IMR-90 (cell line): ENCODE data around the gene DMD. TPM values are rescaled to one million over a fixed set of nuclear protein-coding genes. Genes with fewer than 3 reads are reported as not detected.

Experiments
- ATAC-seq: fragments of 200-7000 bp; cut with Tn5 transposase; 2 replicates; pipeline ENCODE4 v1.9.1; 2020; ENCODE audit warnings: low read depth, mild to moderate bottlenecking, moderate library complexity
- BruUV-seq: library from RNA; stranded (reverse); fragments of 400-500 nt; replicated peaks from 2 replicates; lab custom pipeline; 2021; lab: Mats Ljungman, UMichigan
- CTCF ChIA-PET: fragments of 300-600 bp; formaldehyde crosslinking; extraction: SDS; loops from one replicate; lab custom pipeline; 2021; ENCODE audit warnings: antibody characterized with exemption; lab: Yijun Ruan, JAX
- POLR2A ChIA-PET: fragments of 300-600 bp; sonication (Branson Sonifier 250); formaldehyde crosslinking; loops from one replicate; lab custom pipeline; 2022; ENCODE audit warnings: antibody characterized with exemption; ENCODE audit not compliant: unreplicated experiment; lab: Charles Lee
- DNase-seq: peaks from one replicate; pipeline ENCODE4 v3.0.0; 2013
- H2AFZ ChIP-seq: replicated peaks from 2 replicates; pipeline ENCODE3; 2013; ENCODE audit warnings: low read length, mild to moderate bottlenecking; ENCODE audit not compliant: poor library complexity
- H2AK5ac ChIP-seq: 2 replicates; pipeline ENCODE4 v1.6.1; 2013; ENCODE audit warnings: low read depth, low read length, inconsistent platforms
- H2AK9ac ChIP-seq: replicated peaks from 2 replicates; pipeline ENCODE3; 2013; ENCODE audit warnings: mild to moderate bottlenecking, low read depth, low read length, moderate library complexity; ENCODE audit not compliant: poor library complexity
- H2BK120ac ChIP-seq: 2 replicates; pipeline ENCODE4 v1.6.1; 2013; ENCODE audit warnings: low read depth, low read length, inconsistent platforms
- H2BK15ac ChIP-seq: 3 replicates; pipeline ENCODE4 v1.6.1; 2013; ENCODE audit warnings: low read depth, low read length, inconsistent platforms
- H2BK20ac ChIP-seq: 2 replicates; pipeline ENCODE4 v1.6.1; 2013; ENCODE audit warnings: low read depth, mild to moderate bottlenecking, inconsistent platforms, low read length, moderate library complexity
- H2BK5ac ChIP-seq: 2 replicates; pipeline ENCODE4 v1.6.1; 2013; ENCODE audit warnings: mild to moderate bottlenecking, low read depth, low read length, inconsistent platforms; ENCODE audit not compliant: poor library complexity, severe bottlenecking
- H3K14ac ChIP-seq: replicated peaks from 2 replicates; pipeline ENCODE4 v1.6.1; 2013; ENCODE audit warnings: low read depth, low read length, inconsistent platforms
- H3K18ac ChIP-seq: 2 replicates; pipeline ENCODE4 v1.6.1; 2013; ENCODE audit warnings: low read depth, low read length, control low read depth
- H3K23ac ChIP-seq: 2 replicates; pipeline ENCODE4 v1.6.1; 2013; ENCODE audit warnings: low read depth, low read length, inconsistent platforms
- H3K27ac ChIP-seq: 2 replicates; pipeline ENCODE4 v1.5.1; 2013; ENCODE audit warnings: mild to moderate bottlenecking, control low read depth, low read length; ENCODE audit not compliant: insufficient read depth
- H3K27me3 ChIP-seq: 2 replicates; pipeline ENCODE4 v1.6.1; 2013; ENCODE audit warnings: low read length; ENCODE audit not compliant: control insufficient read depth, insufficient read depth
- H3K36me3 ChIP-seq: 2 replicates; pipeline ENCODE4 v1.6.1; 2013; ENCODE audit warnings: low read length, mixed read lengths; ENCODE audit not compliant: control insufficient read depth, insufficient read depth
- H3K4ac ChIP-seq: 2 replicates; pipeline ENCODE4 v1.6.1; 2013; ENCODE audit warnings: low read depth, low read length, inconsistent platforms
- H3K4me1 ChIP-seq: 2 replicates; pipeline ENCODE4 v1.6.1; 2013; ENCODE audit warnings: low read length, mixed read lengths; ENCODE audit not compliant: control insufficient read depth, insufficient read depth
- H3K4me2 ChIP-seq: 2 replicates; pipeline ENCODE4 v1.6.1; 2013; ENCODE audit warnings: low read depth, mild to moderate bottlenecking, control low read depth, low read length, moderate library complexity
- H3K4me3 ChIP-seq: 2 replicates; pipeline ENCODE4 v1.5.1; 2013; ENCODE audit warnings: low read depth, mild to moderate bottlenecking, control low read depth, low read length, moderate library complexity; ENCODE audit not compliant: insufficient read depth
- H3K56ac ChIP-seq: 2 replicates; pipeline ENCODE4 v1.6.1; 2013; ENCODE audit warnings: low read length, inconsistent platforms; ENCODE audit not compliant: insufficient read depth; ENCODE audit errors: extremely low read depth
- H3K79me1 ChIP-seq, 2 experiments: 2 replicates each; pipeline ENCODE4 v1.6.1; 2013; ENCODE audit warnings: low read length in 2 of 2, inconsistent platforms in 1 of 2, low read depth in 1 of 2
- H3K9ac ChIP-seq: 2 replicates; pipeline ENCODE4 v1.6.1; 2013; ENCODE audit warnings: low read depth, low read length, control low read depth
- H3K9me1 ChIP-seq: 2 replicates; pipeline ENCODE4 v1.6.1; 2013; ENCODE audit warnings: low read length, inconsistent platforms; ENCODE audit not compliant: insufficient read depth
- H3K9me3 ChIP-seq: 2 replicates; pipeline ENCODE4 v1.6.1; 2013; ENCODE audit warnings: low read length; ENCODE audit not compliant: control insufficient read depth, insufficient read depth
- H4K20me1 ChIP-seq: 2 replicates; pipeline ENCODE4 v1.6.1; 2013; ENCODE audit warnings: low read length, inconsistent platforms; ENCODE audit not compliant: insufficient read depth
- H4K5ac ChIP-seq: 2 replicates; pipeline ENCODE4 v1.6.1; 2013; ENCODE audit warnings: mild to moderate bottlenecking, low read depth, low read length, control low read depth
- H4K8ac ChIP-seq, 2 experiments: 2 replicates each; pipeline ENCODE4 v1.6.1; 2013; ENCODE audit warnings: low read depth in 2 of 2, low read length in 2 of 2, control low read depth in 1 of 2, inconsistent platforms in 1 of 2
- H4K91ac ChIP-seq: 2 replicates; pipeline ENCODE4 v1.6.1; 2013; ENCODE audit warnings: low read depth, low read length, inconsistent platforms; ENCODE audit not compliant: insufficient read depth
- BHLHE40 ChIP-seq: fragments of 150-350 bp; IDR thresholded peaks from 2 replicates; pipeline ENCODE4 v1.6.1; 2016; ENCODE audit warnings: mild to moderate bottlenecking, low read depth, low read length
- CEBPB ChIP-seq: IDR thresholded peaks from 2 replicates; pipeline ENCODE4 v1.6.1; 2012; ENCODE audit warnings: low read depth, low read length, improper control_type of control experiment
- CHD1 ChIP-seq: IDR thresholded peaks from 2 replicates; pipeline ENCODE4 v1.6.1; 2012; ENCODE audit warnings: low read depth, low read length, improper control_type of control experiment
- CTCF ChIP-seq: conservative IDR thresholded peaks from 2 replicates; pipeline ENCODE4 v1.5.1; 2012; ENCODE audit warnings: mild to moderate bottlenecking, low read depth, low read length, improper control_type of control experiment
- ELK1 ChIP-seq: fragments of 150-350 bp; IDR thresholded peaks from 2 replicates; pipeline ENCODE4 v1.6.1; 2016; ENCODE audit warnings: low read depth, mild to moderate bottlenecking, low read length, moderate library complexity, borderline replicate concordance
- MAFK ChIP-seq: IDR thresholded peaks from 2 replicates; pipeline ENCODE4 v1.6.1; 2012; ENCODE audit warnings: low read depth, low read length, improper control_type of control experiment
- MAZ ChIP-seq: IDR thresholded peaks from 2 replicates; pipeline ENCODE4 v1.6.1; 2012; ENCODE audit warnings: low read depth, mild to moderate bottlenecking, low read length, improper control_type of control experiment, moderate library complexity, borderline replicate concordance
- MXI1 ChIP-seq: IDR thresholded peaks from 2 replicates; pipeline ENCODE4 v1.6.1; 2012; ENCODE audit warnings: low read depth, mild to moderate bottlenecking, low read length, moderate library complexity, borderline replicate concordance
- NFE2L2 ChIP-seq: fragments of 150-350 bp; IDR thresholded peaks from 2 replicates; pipeline ENCODE4 v1.6.1; 2016; ENCODE audit warnings: low read depth, mild to moderate bottlenecking, low read length
- POLR2A ChIP-seq: IDR thresholded peaks from 2 replicates; pipeline ENCODE4 v1.6.1; 2012; ENCODE audit warnings: mild to moderate bottlenecking, low read depth, low read length
- RAD21 ChIP-seq: IDR thresholded peaks from 2 replicates; pipeline ENCODE4 v1.6.1; 2012; ENCODE audit warnings: low read length, improper control_type of control experiment
- RCOR1 ChIP-seq: IDR thresholded peaks from 2 replicates; pipeline ENCODE4 v1.6.1; 2012; ENCODE audit warnings: mild to moderate bottlenecking, low read length, improper control_type of control experiment; ENCODE audit not compliant: insufficient replicate concordance
- RFX5 ChIP-seq: IDR thresholded peaks from 2 replicates; pipeline ENCODE4 v1.8.0; 2012; ENCODE audit warnings: low read depth, mild to moderate bottlenecking, low read length, moderate library complexity
- SMC3 ChIP-seq: fragments of 150-350 bp; IDR thresholded peaks from 2 replicates; pipeline ENCODE4 v1.6.1; 2016; ENCODE audit warnings: low read depth, mild to moderate bottlenecking, antibody characterized with exemption, low read length, moderate library complexity
- USF2 ChIP-seq: fragments of 150-350 bp; IDR thresholded peaks from 2 replicates; pipeline ENCODE4 v1.6.1; 2017; ENCODE audit warnings: mild to moderate bottlenecking, antibody characterized with exemption, low read length, low read depth
- WGBS, 2 experiments: methylation state at CpG; one replicate each; pipeline versions ENCODE4 v1.1.5 to v1.1.7; 2013; ENCODE audit warnings: missing lambda C conversion rate in 2 of 2; ENCODE audit not compliant: insufficient read length in 1 of 2; ENCODE audit errors: extremely low coverage in 2 of 2; 5-methylcytosine and 5-hydroxymethylcytosine counted together
- dilution Hi-C: fragments of 300-500 bp; cut with HindIII; formaldehyde crosslinking; loops from one replicate; pipeline ENCODE4 v1.14.3; 2018; ENCODE audit warnings: low sequenced_read_pairs; ENCODE audit not compliant: unreplicated experiment
- in situ Hi-C: fragments of 300-500 bp; cut with MboI; formaldehyde crosslinking; loops from 3 replicates; pipeline ENCODE4 v1.14.3; 2019; ENCODE audit warnings: low sequenced_read_pairs, inconsistent platforms, mixed read lengths
- intact Hi-C: fragments of 100-400 bp; cut with micrococcal nuclease; formaldehyde crosslinking; loops from 2 replicates; pipeline ENCODE4 v1.10.0; 2022
- polyA plus RNA-seq, 3 experiments: library from polyadenylated mRNA; depleted of rRNA; stranded (reverse); fragments of >200 nt; gene quantifications; 2 replicates each; pipeline ENCODE4 v1.2.3, GENCODE V29; 2012; ENCODE audit warnings: low replicate concordance in 1 of 3
- total RNA-seq: library from RNA; depleted of rRNA; stranded (reverse); fragments of >200 nt; gene quantifications from 2 replicates; pipeline ENCODE4 v1.2.3, GENCODE V29; 2012

DMD gene
- total and polyA plus RNA-seq, 2 of the 4 experiments (the other 2 are of a cell fraction): 6.6 to 11.8 TPM

GRCh38 chrX:31706466-31706865 is 1504.9 kb downstream of the DMD start:
- in situ Hi-C loops (no loop called here), dilution Hi-C loops (no loop called here), intact Hi-C loops (loop anchor here (5.0 kb wide), 1 partner anchor 609 kb away; no protein-coding TSS in a partner anchor)
- no peak overlapping the region for H4K91ac ChIP-seq
- no peak overlapping the region for H3K18ac ChIP-seq
- no peak overlapping the region for H3K14ac ChIP-seq
- no peak overlapping the region for H4K8ac ChIP-seq
- no peak for DNase-seq
- no peak overlapping the region for H2BK20ac ChIP-seq
- H2BK5ac ChIP-seq: no peak overlapping the region
- no CpG with 5 or more reads among the region's 4 CpGs for WGBS, 2 experiments
- H3K4me3 ChIP-seq: no peak overlapping the region
- no peak overlapping the region for H2AK9ac ChIP-seq
- H2BK120ac ChIP-seq: no peak overlapping the region
- no peak overlapping the region for H3K27ac ChIP-seq
- H3K56ac ChIP-seq: no peak overlapping the region
- no peaks in the 10 kb centered on the region for H3K79me1 ChIP-seq
- no peaks in the 10 kb centered on the region for H4K20me1 ChIP-seq
- H2AFZ ChIP-seq: no peak overlapping the region
- no peaks in the 10 kb centered on the region for H3K36me3 ChIP-seq
- H2BK15ac ChIP-seq: no peak overlapping the region
- H3K23ac ChIP-seq: no peak overlapping the region
- no peaks in the 10 kb centered on the region for H3K4me1 ChIP-seq
- no peak overlapping the region for H2AK5ac ChIP-seq
- no peak overlapping the region for H3K4ac ChIP-seq
- no peak for ATAC-seq
- no peak overlapping the region for H3K9ac ChIP-seq
- H4K5ac ChIP-seq: no peak overlapping the region
- no TSS peak for BruUV-seq
- CTCF ChIA-PET: interaction anchor here (1.2 kb wide), 1 partner anchor 8 kb away, joined by 3 read pairs; no protein-coding TSS in a partner anchor
- H3K9me1 ChIP-seq: no peaks in the 10 kb centered on the region
- POLR2A ChIA-PET: no interaction called here
- no peaks in the 10 kb centered on the region for H3K9me3 ChIP-seq
- no peak overlapping the region for H3K4me2 ChIP-seq
- TF ChIP-seq MXI1 (no peak), POLR2A (no peak), BHLHE40 (no peak), RFX5 (no peak), CHD1 (no peak), RCOR1 (no peak), ELK1 (no peak), SMC3 (no peak), USF2 (no peak), MAFK (no peak), CTCF (no peak), MAZ (no peak), CEBPB (no peak), NFE2L2 (no peak), RAD21 (no peak)
- H3K27me3 ChIP-seq: no peaks in the 10 kb centered on the region
